ENCODE measurements around the gene SOHLH1.

SOHLH1 gene

DNA sequence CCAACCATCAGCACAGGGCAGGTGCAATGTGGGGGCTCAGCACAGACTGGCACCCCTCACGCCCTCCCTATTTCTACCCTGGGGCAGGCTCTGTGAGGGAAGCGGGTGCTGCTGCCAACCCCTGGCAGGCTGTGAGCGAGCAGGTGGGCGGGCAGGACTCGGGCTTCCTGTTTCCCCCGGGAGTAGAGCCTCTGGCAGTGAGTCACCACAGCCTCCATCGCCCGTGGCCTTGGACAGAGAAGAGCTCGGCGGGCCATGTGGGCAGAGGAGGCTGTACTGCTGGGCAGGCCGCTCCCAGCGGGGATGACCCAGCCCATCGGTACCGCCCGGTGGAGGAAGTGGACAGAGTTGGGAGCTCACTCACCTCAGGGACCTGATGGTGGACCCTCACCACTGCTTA, 19.3 kb upstream of the SOHLH1 start:
- Histone ChIP-seq H3K4me1 (ENCODE audit: low read depth, poor library complexity, severe bottlenecking) (no peaks in the 10 kb centered on the region), H3K79me2 (ENCODE audit: insufficient read depth, low read depth) (no peaks in the 10 kb centered on the region), H3K27ac (no peak overlapping the region), H3K4me2 (no peak overlapping the region), H4K20me1 (ENCODE audit: insufficient read depth) (no peaks in the 10 kb centered on the region), H3K4me3 (IDR thresholded peaks at IDR 0.05; ENCODE audit: insufficient read depth, low read depth, low read length) (no peak overlapping the region), H2AFZ (ENCODE audit: low read depth) (no peak overlapping the region), H3K27me3 (ENCODE audit: insufficient read depth, low read depth) (peaks cover 63% of the 10 kb centered on the region), H3K36me3 (ENCODE audit: insufficient read depth) (no peaks in the 10 kb centered on the region), H3K9ac (no peak overlapping the region)
- TF ChIP-seq, protein P1, sequence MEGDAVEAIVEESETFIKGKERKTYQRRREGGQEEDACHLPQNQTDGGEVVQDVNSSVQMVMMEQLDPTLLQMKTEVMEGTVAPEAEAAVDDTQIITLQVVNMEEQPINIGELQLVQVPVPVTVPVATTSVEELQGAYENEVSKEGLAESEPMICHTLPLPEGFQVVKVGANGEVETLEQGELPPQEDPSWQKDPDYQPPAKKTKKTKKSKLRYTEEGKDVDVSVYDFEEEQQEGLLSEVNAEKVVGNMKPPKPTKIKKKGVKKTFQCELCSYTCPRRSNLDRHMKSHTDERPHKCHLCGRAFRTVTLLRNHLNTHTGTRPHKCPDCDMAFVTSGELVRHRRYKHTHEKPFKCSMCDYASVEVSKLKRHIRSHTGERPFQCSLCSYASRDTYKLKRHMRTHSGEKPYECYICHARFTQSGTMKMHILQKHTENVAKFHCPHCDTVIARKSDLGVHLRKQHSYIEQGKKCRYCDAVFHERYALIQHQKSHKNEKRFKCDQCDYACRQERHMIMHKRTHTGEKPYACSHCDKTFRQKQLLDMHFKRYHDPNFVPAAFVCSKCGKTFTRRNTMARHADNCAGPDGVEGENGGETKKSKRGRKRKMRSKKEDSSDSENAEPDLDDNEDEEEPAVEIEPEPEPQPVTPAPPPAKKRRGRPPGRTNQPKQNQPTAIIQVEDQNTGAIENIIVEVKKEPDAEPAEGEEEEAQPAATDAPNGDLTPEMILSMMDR (conservative IDR thresholded peaks at IDR 0.05; ENCODE audit: low read depth, low read length) = no peak

DNA sequence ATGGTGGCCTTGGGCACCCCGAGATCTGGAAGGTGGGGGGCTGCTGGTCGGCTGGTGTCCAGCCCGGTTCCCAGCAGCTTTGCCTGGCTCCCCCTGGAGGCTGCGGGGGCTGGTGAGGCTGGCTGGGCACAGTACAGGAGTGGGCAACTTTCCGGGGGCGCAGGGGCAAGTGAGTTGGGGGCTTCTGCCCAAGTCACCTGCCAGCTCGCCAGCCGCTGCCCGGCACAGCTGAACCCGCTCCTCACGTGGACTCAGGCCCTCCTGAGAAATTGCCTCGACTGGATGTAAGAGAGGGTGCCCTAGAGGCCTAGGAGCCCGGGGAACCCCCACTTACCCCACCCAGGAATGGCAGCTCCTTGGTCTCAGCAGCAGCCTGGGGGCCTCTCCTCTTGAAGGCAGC, 18.1 kb upstream of the SOHLH1 start:
- H3K27me3 ChIP-seq (ENCODE audit: insufficient read depth, low read depth) = peaks cover 64% of the 10 kb centered on the region

DNA sequence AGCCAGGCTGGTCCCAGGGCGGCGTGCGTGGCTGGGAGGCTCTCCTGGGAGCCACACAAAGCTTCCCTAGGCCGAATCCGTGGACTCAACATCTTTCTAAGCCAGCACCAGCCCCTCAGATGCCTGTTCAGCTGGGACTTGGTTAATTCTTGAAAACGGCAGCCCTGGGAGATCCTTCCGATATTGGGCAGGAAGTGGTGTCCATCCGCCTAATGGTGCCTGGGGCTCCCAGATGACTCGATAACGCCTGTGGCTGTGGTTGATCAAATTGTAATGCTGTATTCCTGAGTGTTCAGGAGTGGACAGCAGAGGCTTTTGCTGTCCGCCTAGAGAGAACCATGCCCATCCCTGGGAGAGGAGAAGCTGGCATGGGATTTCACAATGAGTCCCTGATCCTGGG, 16.8 kb upstream of the SOHLH1 start:
- TF ChIP-seq, protein P1 (conservative IDR thresholded peaks at IDR 0.05; ENCODE audit: low read depth, low read length) = no peak
- Histone ChIP-seq H3K9ac (no peak overlapping the region), H3K4me1 (ENCODE audit: low read depth, poor library complexity, severe bottlenecking) (no peaks in the 10 kb centered on the region), H3K36me3 (ENCODE audit: insufficient read depth) (no peaks in the 10 kb centered on the region), H3K27ac (no peak overlapping the region), H3K4me2 (no peak overlapping the region), H3K79me2 (ENCODE audit: insufficient read depth, low read depth) (no peaks in the 10 kb centered on the region), H3K27me3 (ENCODE audit: insufficient read depth, low read depth) (peaks cover 68% of the 10 kb centered on the region), H3K4me3 (IDR thresholded peaks at IDR 0.05; ENCODE audit: insufficient read depth, low read depth, low read length) (no peak overlapping the region), H2AFZ (ENCODE audit: low read depth) (no peak overlapping the region), H4K20me1 (ENCODE audit: insufficient read depth) (no peaks in the 10 kb centered on the region)

More for the DNA sequence above, 18.1 kb upstream of the SOHLH1 start:
- Histone ChIP-seq H3K4me3 (IDR thresholded peaks at IDR 0.05; ENCODE audit: insufficient read depth, low read depth, low read length) (no peak overlapping the region), H3K4me1 (ENCODE audit: low read depth, poor library complexity, severe bottlenecking) (no peaks in the 10 kb centered on the region), H3K4me2 (no peak overlapping the region), H3K27ac (no peak overlapping the region), H2AFZ (ENCODE audit: low read depth) (no peak overlapping the region), H4K20me1 (ENCODE audit: insufficient read depth) (no peaks in the 10 kb centered on the region), H3K36me3 (ENCODE audit: insufficient read depth) (no peaks in the 10 kb centered on the region), H3K9ac (no peak overlapping the region), H3K79me2 (ENCODE audit: insufficient read depth, low read depth) (no peaks in the 10 kb centered on the region)
- TF ChIP-seq, protein P1 (conservative IDR thresholded peaks at IDR 0.05; ENCODE audit: low read depth, low read length) = no peak

DNA sequence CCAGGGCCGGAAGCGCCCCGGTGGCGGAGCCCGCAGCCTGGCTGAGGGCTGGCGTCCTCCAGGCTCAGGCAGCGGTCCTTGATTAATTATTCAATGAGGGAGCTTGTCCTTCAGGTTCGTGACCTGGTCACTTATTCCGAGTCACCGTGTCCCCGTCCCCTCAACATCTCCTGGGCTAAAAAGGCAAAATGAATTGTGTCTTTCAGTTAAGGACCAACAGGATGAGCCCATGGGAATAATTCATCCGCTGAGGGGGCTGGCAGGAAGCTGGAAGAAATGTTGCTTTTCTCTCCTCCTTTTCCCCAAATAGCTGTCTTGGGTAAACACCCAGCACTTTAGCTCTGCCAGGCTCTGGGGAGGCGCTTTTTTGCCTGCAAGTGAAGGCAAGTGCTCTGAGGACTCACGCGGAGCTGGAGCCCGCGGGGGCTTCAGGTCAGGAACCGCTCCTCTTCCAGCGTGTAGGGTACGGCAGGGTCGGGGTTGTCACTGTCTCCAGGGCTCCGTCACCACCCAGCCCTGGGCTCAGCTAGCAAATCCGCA, 15.8 kb upstream of the SOHLH1 start:
- TF ChIP-seq, protein P1 (conservative IDR thresholded peaks at IDR 0.05; ENCODE audit: low read depth, low read length) = no peak
- Histone ChIP-seq H2AFZ (ENCODE audit: low read depth) (no peak overlapping the region), H3K36me3 (ENCODE audit: insufficient read depth) (no peaks in the 10 kb centered on the region), H3K4me3 (IDR thresholded peaks at IDR 0.05; ENCODE audit: insufficient read depth, low read depth, low read length) (no peak overlapping the region), H3K9ac (no peak overlapping the region), H3K4me2 (no peak overlapping the region), H4K20me1 (ENCODE audit: insufficient read depth) (no peaks in the 10 kb centered on the region), H3K27me3 (ENCODE audit: insufficient read depth, low read depth) (peaks cover 68% of the 10 kb centered on the region), H3K4me1 (ENCODE audit: low read depth, poor library complexity, severe bottlenecking) (no peaks in the 10 kb centered on the region), H3K79me2 (ENCODE audit: insufficient read depth, low read depth) (no peaks in the 10 kb centered on the region), H3K27ac (no peak overlapping the region)

All from KMS-11 (cell line).